ENCODE measurements around the gene ZNF215.

- TF ChIP-seq CTCF (IDR thresholded peaks at IDR 0.05) (no peak), EP300 (IDR thresholded peaks at IDR 0.05) (no peak)
Observed at GRCh38 chr11:6986487-6986886, 60.3 kb downstream of the ZNF215 start.
